ENCODE measurements around the gene RAMP2. TPM values are rescaled to one million over a fixed set of nuclear protein-coding genes. Genes with fewer than 3 reads are reported as not detected.
A peak's percentile ranks its signal among the peaks of the same experiment; 100 is the strongest.

The RAMP2 gene
- total RNA-seq, 1 donor from 2014 or later = 27.3 TPM

GRCh38 chr17:42772945-42773289 lies 11.9 kb downstream of the RAMP2 start:
- peaks cover 16% of the 10 kb centered on the region for H3K4me1 ChIP-seq
- no peak for TF ChIP-seq POLR2AphosphoS5 (IDR thresholded peaks at IDR 0.05; ENCODE audit: insufficient read depth in 1 of 2, low read depth in 1 of 2)
- TF ChIP-seq, protein P1, sequence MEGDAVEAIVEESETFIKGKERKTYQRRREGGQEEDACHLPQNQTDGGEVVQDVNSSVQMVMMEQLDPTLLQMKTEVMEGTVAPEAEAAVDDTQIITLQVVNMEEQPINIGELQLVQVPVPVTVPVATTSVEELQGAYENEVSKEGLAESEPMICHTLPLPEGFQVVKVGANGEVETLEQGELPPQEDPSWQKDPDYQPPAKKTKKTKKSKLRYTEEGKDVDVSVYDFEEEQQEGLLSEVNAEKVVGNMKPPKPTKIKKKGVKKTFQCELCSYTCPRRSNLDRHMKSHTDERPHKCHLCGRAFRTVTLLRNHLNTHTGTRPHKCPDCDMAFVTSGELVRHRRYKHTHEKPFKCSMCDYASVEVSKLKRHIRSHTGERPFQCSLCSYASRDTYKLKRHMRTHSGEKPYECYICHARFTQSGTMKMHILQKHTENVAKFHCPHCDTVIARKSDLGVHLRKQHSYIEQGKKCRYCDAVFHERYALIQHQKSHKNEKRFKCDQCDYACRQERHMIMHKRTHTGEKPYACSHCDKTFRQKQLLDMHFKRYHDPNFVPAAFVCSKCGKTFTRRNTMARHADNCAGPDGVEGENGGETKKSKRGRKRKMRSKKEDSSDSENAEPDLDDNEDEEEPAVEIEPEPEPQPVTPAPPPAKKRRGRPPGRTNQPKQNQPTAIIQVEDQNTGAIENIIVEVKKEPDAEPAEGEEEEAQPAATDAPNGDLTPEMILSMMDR (IDR thresholded peaks at IDR 0.05) = no peak
- no peak for TF ChIP-seq POLR2A (IDR thresholded peaks at IDR 0.05)
- H3K4me3 ChIP-seq = peak overlapping the region; percentile 75 to 78
- H3K27me3 ChIP-seq = no peaks in the 10 kb centered on the region
- no peaks in the 10 kb centered on the region for H3K9me3 ChIP-seq
- no peak for DNase-seq (ENCODE audit: extremely low spot score in 2 of 2)
- intact Hi-C loops (cut with DNase I) = no loop called here
- H3K27ac ChIP-seq = peak overlapping the region; percentile 85
- H3K36me3 ChIP-seq = peaks cover 0 to 20% of the 10 kb centered on the region in 2 donors

- H3K4me1 ChIP-seq = peaks cover 16% of the 10 kb centered on the region
- intact Hi-C loops (cut with DNase I) = no loop called here
- peak in 1 of 2 donors; percentile 88 for DNase-seq (ENCODE audit: extremely low spot score in 2 of 2)
- H3K9me3 ChIP-seq = no peaks in the 10 kb centered on the region
- H3K27me3 ChIP-seq = no peaks in the 10 kb centered on the region
- peak within 1 kb of the TSS; percentile 85 for H3K27ac ChIP-seq
- peak within 1 kb of the TSS; percentile 75 to 78 for H3K4me3 ChIP-seq
- H3K36me3 ChIP-seq = peaks cover 0 to 25% of the 10 kb centered on the region in 2 donors
- peak in 1 of 2 donors; percentile 42 for TF ChIP-seq POLR2A (IDR thresholded peaks at IDR 0.05)
- peak; percentile 85 to 88 for TF ChIP-seq POLR2AphosphoS5 (IDR thresholded peaks at IDR 0.05; ENCODE audit: insufficient read depth in 1 of 2, low read depth in 1 of 2)
- TF ChIP-seq, protein P1 (IDR thresholded peaks at IDR 0.05) = no peak
Observed at GRCh38 chr17:42773290-42774035, 12.4 kb downstream of the RAMP2 start, which contains the start of gene VPS25. Gene VPS25, plus strand, starts transcription at chr17:42773449. Its CDS starts 27 bp downstream, at chr17:42773476.

- Histone ChIP-seq H3K4me1 (peaks cover 16% of the 10 kb centered on the region), H3K36me3 (peaks cover 0 to 31% of the 10 kb centered on the region in 2 donors), H3K4me3 (peak overlapping the region; percentile 75 to 78), H3K27me3 (no peaks in the 10 kb centered on the region), H3K27ac (peak overlapping the region; percentile 85), H3K9me3 (no peaks in the 10 kb centered on the region)
- no peak for DNase-seq (ENCODE audit: extremely low spot score in 2 of 2)
- intact Hi-C loops (cut with DNase I) = no loop called here
- TF ChIP-seq, protein P1 (IDR thresholded peaks at IDR 0.05) = no peak
- TF ChIP-seq POLR2A (IDR thresholded peaks at IDR 0.05) (no peak), POLR2AphosphoS5 (IDR thresholded peaks at IDR 0.05; ENCODE audit: insufficient read depth in 1 of 2, low read depth in 1 of 2) (no peak)
Observed at GRCh38 chr17:42774066-42774745, 13.2 kb downstream of the RAMP2 start.

- Histone ChIP-seq H3K36me3 (peaks cover 0 to 31% of the 10 kb centered on the region in 2 donors), H3K4me3 (no peak overlapping the region), H3K27me3 (no peaks in the 10 kb centered on the region), H3K4me1 (peaks cover 21% of the 10 kb centered on the region), H3K27ac (no peak overlapping the region), H3K9me3 (no peaks in the 10 kb centered on the region)
- DNase-seq (ENCODE audit: extremely low spot score in 2 of 2) = no peak
- TF ChIP-seq, protein P1 (IDR thresholded peaks at IDR 0.05) = no peak
- no peak for TF ChIP-seq POLR2A (IDR thresholded peaks at IDR 0.05)
- TF ChIP-seq POLR2AphosphoS5 (IDR thresholded peaks at IDR 0.05; ENCODE audit: insufficient read depth in 1 of 2, low read depth in 1 of 2) = no peak
- intact Hi-C loops (cut with DNase I) = no loop called here
Observed at GRCh38 chr17:42775534-42776098, 14.6 kb downstream of the RAMP2 start.

All from vagina (tissue), 2 donors.